GM18858 (cell line): ENCODE data around the gene MKKS.

Source experiments
- ATAC-seq: cut with Tn5 transposase; IDR thresholded peaks from one replicate; pipeline ENCODE4 v1.9.1; 2021; ENCODE audit not compliant: unreplicated experiment

MKKS gene

DNA sequence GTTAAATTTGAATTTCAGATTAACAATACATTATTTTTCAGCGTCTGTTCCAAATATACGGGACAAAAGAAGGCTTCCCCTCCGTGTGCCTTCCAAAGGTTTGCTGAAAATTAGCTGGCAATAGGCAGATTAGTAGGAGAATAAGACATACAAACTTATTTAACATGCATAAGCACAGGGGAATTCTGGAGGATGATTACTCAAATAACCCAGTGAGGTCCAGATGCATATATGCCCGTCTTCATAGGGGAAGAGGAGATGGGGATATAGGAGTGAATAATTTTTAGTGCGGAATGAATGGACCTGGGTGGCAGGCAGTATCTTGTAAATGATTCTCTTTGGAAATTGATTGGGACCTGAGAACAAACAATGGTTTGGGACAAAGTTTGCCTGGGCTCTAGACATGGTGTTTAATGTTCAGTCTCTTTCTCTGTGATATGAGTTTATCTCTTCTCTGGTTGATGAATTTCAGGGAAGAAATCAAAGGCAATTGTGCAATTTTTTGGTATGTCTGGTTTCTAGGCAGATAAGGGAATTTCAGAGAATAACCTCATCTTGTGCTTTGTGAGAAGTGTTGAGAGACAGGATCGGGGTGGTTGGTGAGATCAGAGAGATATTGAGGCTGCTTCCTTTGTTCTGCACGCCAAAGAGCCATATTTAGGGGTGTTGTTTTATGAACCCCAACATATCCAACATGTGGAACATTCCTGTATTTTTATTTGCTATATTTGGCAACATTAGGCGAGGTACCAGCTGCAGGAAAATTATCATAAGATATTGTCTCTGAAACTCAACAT lies 63.7 kb downstream of the MKKS start:
- no peak for ATAC-seq

DNA sequence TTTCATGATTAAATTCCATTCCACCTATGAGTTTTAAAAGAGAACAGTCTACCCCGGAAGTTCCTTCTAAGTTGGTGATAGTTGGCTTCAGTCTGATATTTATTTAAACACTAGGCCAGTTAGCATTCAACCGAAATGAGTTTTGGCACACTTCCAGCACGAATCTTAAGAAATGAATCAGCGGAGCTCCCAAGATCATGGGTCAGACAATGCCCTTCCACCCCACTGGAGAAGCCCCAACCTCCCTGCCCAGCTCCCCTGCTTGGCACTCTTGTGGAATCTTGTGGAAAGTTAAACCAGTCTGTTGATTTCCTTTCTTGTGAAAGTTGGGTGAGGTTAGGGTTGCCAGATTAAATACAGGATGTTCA lies 64.3 kb downstream of the MKKS start:
- ATAC-seq, result no peak

GRCh38 chr20:10368702-10369041 lies 65.3 kb downstream of the MKKS start:
- no peak for ATAC-seq

- ATAC-seq, result no peak
Observed at GRCh38 chr20:10367943-10368701, 65.9 kb downstream of the MKKS start.

- ATAC-seq, result no peak
Observed at GRCh38 chr20:10367693-10367942, 66.4 kb downstream of the MKKS start.

DNA sequence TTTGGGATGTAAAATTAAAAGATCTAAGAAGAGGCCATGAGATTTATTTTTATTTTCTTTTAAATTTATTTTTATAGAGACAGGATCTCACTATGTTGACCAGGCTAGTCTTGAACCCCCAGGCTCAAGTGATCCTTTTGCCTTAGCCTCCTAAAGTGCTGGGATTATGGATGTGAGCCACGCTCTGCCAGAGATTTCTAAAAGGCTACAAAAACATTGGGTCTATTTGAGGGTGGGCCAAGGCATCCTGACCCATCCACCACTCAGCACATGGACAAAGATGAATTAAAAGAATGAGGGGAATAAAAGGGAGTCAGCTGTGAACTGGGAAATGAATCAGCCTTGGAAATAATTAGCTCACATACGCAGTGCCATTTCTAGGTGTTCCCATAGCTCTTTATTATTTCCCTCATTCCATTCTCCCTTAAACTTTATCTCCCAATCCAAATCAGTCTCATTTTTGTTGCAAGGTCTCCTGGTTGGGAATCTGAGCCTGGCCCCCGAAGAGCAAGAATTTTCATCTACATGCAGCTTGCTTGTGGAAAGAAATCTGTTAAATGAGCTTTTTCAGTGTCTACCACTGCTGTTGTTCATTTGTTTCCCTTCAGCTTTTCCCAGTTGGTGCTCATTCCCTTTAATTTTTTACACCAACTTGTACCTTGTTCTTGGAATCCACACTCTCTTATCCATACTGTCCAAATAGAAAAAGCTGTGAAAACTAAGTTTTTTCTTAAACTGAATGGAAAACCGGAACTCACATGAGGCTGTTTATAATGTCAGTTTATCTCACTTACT lies 66.9 kb downstream of the MKKS start:
- no peak for ATAC-seq

DNA sequence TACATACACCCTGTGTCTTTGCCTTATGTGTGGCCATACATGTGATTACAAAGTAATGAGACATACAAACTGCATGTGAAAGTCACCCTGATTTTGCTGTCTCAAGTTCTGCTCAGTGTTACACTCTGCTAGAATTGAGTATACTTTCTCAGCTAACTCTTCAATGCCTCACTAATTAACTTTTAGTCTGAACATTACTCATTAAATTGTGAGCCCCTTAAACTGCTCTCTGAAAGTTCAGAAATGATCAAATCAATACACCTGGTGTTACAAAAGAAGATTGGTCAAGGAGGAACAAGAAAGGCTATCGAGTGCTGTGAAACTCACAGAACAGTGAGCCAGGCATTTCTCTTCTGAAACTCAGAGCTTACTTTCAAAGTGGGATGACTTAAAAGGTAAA lies 71.3 kb downstream of the MKKS start:
- ATAC-seq, result no peak

DNA sequence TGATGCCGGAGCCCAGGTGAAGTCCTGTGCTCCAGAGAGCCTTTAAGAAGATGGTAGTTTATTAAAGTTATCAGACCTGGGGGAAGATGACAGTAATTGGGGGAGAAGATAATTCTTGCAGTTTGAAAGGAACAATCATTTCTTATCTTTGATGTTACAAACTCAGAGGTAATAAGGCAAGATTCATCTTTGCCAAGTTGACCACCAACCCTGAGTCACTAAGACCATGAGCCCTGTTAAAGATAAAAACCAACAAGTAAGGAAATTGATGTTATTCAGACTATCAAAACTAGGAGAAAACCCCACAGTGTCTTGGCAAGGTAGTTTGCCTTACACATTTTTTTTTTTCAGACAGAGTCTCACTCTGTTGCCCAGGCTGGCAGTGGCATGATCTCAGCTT lies 73.1 kb downstream of the MKKS start:
- ATAC-seq, result no peak

DNA sequence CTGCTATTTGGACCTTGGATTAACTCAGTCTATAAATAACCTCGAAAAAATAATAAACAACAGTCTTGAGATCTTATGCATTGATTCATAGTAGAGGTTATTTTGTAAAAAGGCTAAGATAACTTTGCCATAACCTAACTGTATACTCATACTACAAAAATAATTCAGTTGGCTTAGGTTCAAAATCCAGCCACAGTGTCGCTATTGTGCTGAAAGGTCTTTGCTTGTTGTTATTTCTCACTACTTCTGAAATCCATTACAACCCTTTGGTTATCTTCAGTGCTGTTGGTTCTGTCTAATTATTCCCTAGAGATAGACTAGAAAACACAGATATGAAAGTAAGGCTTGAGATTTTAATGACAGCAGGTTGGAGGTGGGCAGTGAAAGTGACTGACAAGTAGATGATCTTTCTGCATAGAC lies 74.4 kb downstream of the MKKS start:
- no peak for ATAC-seq

DNA sequence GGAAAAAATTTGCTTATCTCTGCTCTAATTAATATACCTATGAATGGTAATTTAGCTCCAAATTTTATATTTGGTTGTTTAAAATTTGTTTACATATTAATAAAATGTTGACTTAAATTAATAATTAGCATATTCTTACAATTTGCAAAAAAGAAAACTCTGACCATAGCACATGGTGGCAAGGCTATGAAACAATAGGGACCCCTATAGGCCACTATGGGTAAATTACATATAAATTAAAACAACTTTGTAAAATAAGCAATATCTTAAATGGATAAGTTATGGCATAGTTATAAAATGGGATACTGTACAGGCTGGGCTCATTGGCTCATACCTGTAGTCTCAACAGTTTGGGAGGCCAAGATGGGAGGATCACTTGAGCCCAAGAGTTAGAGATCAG lies 76.0 kb downstream of the MKKS start:
- ATAC-seq, result no peak

DNA sequence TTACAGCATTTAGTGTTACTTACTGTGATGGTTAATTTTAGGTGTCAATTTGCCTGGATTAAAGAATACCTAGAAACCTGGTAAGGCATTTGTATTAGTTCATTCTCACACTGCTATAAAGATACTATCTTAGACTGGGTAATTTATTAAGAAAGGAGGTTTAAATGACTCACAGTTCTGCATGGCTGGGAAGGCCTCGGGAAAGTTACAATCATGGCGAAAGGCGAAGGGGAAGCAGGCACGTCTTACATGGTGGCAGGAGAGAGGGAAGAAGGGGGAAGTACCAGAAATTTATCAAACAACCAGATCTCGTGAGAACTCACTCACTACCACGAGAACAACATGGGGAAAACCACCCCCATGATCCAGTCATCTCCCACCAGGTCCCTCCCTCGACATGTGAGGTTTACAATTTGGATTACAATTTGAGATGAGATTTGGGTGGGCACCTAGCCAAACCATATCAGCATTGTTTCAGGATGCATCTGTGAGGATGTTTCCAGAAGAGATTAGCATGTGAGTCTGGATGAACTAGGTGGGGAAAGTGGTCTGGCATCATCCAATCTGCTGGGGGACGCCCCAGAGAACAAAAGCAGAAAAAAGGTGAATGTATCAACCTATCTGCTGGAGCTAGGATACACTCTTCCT lies 76.8 kb downstream of the MKKS start:
- ATAC-seq, result no peak

- ATAC-seq, result no peak
Observed at GRCh38 chr20:10356628-10357027, 77.4 kb downstream of the MKKS start.

- no peak for ATAC-seq
Observed at GRCh38 chr20:10352934-10353824, 80.8 kb downstream of the MKKS start.
